OCI-LY7 (cell line): ENCODE data around the gene FBXO31. TPM values are rescaled to one million over a fixed set of nuclear protein-coding genes. Genes with fewer than 3 reads are reported as not detected.

ENCODE experiments used
- BruUV-seq: library from RNA; stranded (reverse); fragments of 400-500 nt; replicated peaks from 2 replicates; lab custom pipeline; 2021; lab: Mats Ljungman, UMichigan
- CTCF ChIA-PET: fragments of 300-600 bp; sonication (Branson Sonifier 250); formaldehyde crosslinking; loops from one replicate; lab custom pipeline; 2022; ENCODE audit warnings: antibody characterized with exemption; ENCODE audit not compliant: unreplicated experiment; lab: Charles Lee
- POLR2A ChIA-PET: fragments of 300-600 bp; sonication (Branson Sonifier 250); formaldehyde crosslinking; loops from one replicate; lab custom pipeline; 2022; ENCODE audit warnings: antibody characterized with exemption; lab: Charles Lee
- DNase-seq: peaks from one replicate; pipeline ENCODE4 v3.0.0-alpha.2; 2015; ENCODE audit warnings: low spot score
- H2AFZ ChIP-seq: fragments of 200-600 bp; sonication (generic), shearing (Covaris generic); 2 replicates; pipeline ENCODE4 v1.6.1; 2014; ENCODE audit warnings: mild to moderate bottlenecking, antibody characterized with exemption, low read length, moderate library complexity
- H3K27ac ChIP-seq: fragments of 200-600 bp; sonication (generic); 2 replicates; pipeline ENCODE4 v1.5.1; 2014; ENCODE audit warnings: mixed run types, low read depth, mild to moderate bottlenecking, moderate library complexity, low read length, inconsistent platforms; ENCODE audit not compliant: poor library complexity, severe bottlenecking
- H3K36me3 ChIP-seq: fragments of 200-600 bp; sonication (generic); 2 replicates; pipeline ENCODE4 v1.6.1; 2014; ENCODE audit warnings: mild to moderate bottlenecking, antibody characterized with exemption, low read length, moderate library complexity, mixed read lengths; ENCODE audit not compliant: insufficient read depth
- H3K4me1 ChIP-seq: fragments of 200-600 bp; sonication (generic); 2 replicates; pipeline ENCODE4 v1.5.1; 2014; ENCODE audit warnings: mild to moderate bottlenecking, low read length; ENCODE audit not compliant: insufficient read depth, poor library complexity, severe bottlenecking
- H3K4me2 ChIP-seq: fragments of 200-600 bp; sonication (generic); 2 replicates; pipeline ENCODE4 v1.6.1; 2014; ENCODE audit warnings: mild to moderate bottlenecking, low read length
- H3K4me3 ChIP-seq: fragments of 200-600 bp; sonication (generic); 2 replicates; pipeline ENCODE4 v1.5.1; 2014; ENCODE audit warnings: mild to moderate bottlenecking, low read depth, low read length; ENCODE audit not compliant: poor library complexity, severe bottlenecking
- H3K79me2 ChIP-seq: fragments of 200-600 bp; sonication (generic); 2 replicates; pipeline ENCODE4 v1.6.1; 2016; ENCODE audit warnings: low read depth, mild to moderate bottlenecking, low read length, moderate library complexity, mixed read lengths; ENCODE audit not compliant: insufficient read depth
- H3K9me2 ChIP-seq: fragments of 200-600 bp; sonication (generic); 2 replicates; pipeline ENCODE4 v1.6.1; 2016; ENCODE audit warnings: mild to moderate bottlenecking, low read length, mixed read lengths; ENCODE audit not compliant: insufficient read depth
- H3K9me3 ChIP-seq: fragments of 200-600 bp; sonication (generic); 2 replicates; pipeline ENCODE4 v1.6.1; 2014; ENCODE audit warnings: mild to moderate bottlenecking, mixed run types, low read length, mixed read lengths
- H4K20me1 ChIP-seq: fragments of 200-600 bp; sonication (generic); 2 replicates; pipeline ENCODE4 v1.6.1; 2014; ENCODE audit warnings: mild to moderate bottlenecking, antibody characterized with exemption, low read length, moderate library complexity, mixed read lengths; ENCODE audit not compliant: insufficient read depth
- CTCF ChIP-seq: fragments of 200-600 bp; sonication (generic); conservative IDR thresholded peaks from 2 replicates; pipeline ENCODE4 v1.5.1; 2014; ENCODE audit warnings: mild to moderate bottlenecking, antibody characterized with exemption, low read length, moderate library complexity, mixed read lengths
- EZH2phosphoT487 ChIP-seq: fragments of 200-600 bp; sonication (generic); IDR thresholded peaks from 2 replicates; pipeline ENCODE4 v1.6.1; 2018; ENCODE audit warnings: low read depth, borderline replicate concordance, mild to moderate bottlenecking, mixed run types, antibody characterized with exemption, low read length, moderate library complexity, mixed read lengths
- intact Hi-C: fragments of 100-400 bp; cut with micrococcal nuclease; formaldehyde crosslinking; loops from one replicate; pipeline ENCODE4 v1.10.0; 2022; ENCODE audit not compliant: unreplicated experiment
- total RNA-seq, 2 experiments: library from RNA; depleted of rRNA in 1 of 2; stranded (reverse); fragments of >200 nt in 1 of 2; shearing (Covaris generic) in 1 of 2; gene quantifications; 2 replicates each; pipeline ENCODE4 v1.2.3, GENCODE V29; 2014 to 2022

FBXO31 gene
- total RNA-seq, 2 experiments from 2014 or later, result 26.0 to 32.4 TPM

DNA sequence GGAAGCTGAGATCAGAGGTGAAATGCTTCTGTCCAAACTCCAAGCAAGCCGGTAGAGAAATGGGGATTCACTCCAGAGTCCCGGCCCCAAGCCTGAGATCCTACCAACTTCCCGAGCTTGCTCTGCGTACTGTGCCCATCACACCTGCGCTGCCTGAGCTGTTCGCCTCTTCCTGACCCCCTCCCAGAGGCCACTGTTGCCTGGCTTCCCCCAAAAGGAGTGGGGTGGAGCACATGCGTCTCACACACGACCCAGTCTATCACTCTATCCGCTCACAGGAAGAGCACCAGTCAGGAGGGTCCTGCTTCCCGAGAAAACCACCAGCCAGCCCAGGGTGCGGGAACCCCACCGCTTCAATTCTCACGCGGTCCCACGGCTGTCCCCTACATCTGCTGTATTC, 52.9 kb downstream of the FBXO31 start:
- Histone ChIP-seq H3K36me3 (peaks cover 39% of the 10 kb centered on the region), H2AFZ (no peak overlapping the region), H3K9me3 (no peaks in the 10 kb centered on the region), H3K4me3 (no peak overlapping the region), H4K20me1 (no peaks in the 10 kb centered on the region), H3K27ac (no peak overlapping the region), H3K4me1 (peaks cover 10% of the 10 kb centered on the region), H3K4me2 (no peak overlapping the region), H3K79me2 (no peaks in the 10 kb centered on the region), H3K9me2 (no peaks in the 10 kb centered on the region)
- DNase-seq, result no peak
- TF ChIP-seq EZH2phosphoT487, result no peak
- no peak for TF ChIP-seq CTCF
- ChIA-PET POLR2A (no interaction called here), CTCF (no interaction called here)
- intact Hi-C loops, result no loop called here
- BruUV-seq, result no TSS peak

GRCh38 chr16:87330257-87330624, 53.3 kb downstream of the FBXO31 start:
- POLR2A ChIA-PET, result no interaction called here
- peaks cover 39% of the 10 kb centered on the region for H3K36me3 ChIP-seq
- H3K9me3 ChIP-seq, result no peaks in the 10 kb centered on the region
- no TSS peak for BruUV-seq
- no peaks in the 10 kb centered on the region for H4K20me1 ChIP-seq
- H3K4me1 ChIP-seq, result peaks cover 10% of the 10 kb centered on the region
- CTCF ChIA-PET, result no interaction called here
- no peaks in the 10 kb centered on the region for H3K79me2 ChIP-seq
- H3K4me3 ChIP-seq, result no peak overlapping the region
- no peak for DNase-seq
- H3K27ac ChIP-seq, result no peak overlapping the region
- no peak overlapping the region for H3K4me2 ChIP-seq
- no peak overlapping the region for H2AFZ ChIP-seq
- H3K9me2 ChIP-seq, result no peaks in the 10 kb centered on the region
- TF ChIP-seq CTCF, result no peak
- no peak for TF ChIP-seq EZH2phosphoT487
- intact Hi-C loops, result no loop called here

GRCh38 chr16:87329436-87330256, 53.9 kb downstream of the FBXO31 start:
- POLR2A ChIA-PET, result no interaction called here
- no TSS peak for BruUV-seq

More at GRCh38 chr16:87329436-87330256, 53.9 kb downstream of the FBXO31 start:
- H3K4me2 ChIP-seq, result no peak overlapping the region
- H3K4me1 ChIP-seq, result peaks cover 10% of the 10 kb centered on the region
- no peak for DNase-seq
- H3K9me3 ChIP-seq, result no peaks in the 10 kb centered on the region
- H2AFZ ChIP-seq, result no peak overlapping the region
- TF ChIP-seq EZH2phosphoT487 (no peak), CTCF (no peak)
- no peak overlapping the region for H3K27ac ChIP-seq
- H3K79me2 ChIP-seq, result no peaks in the 10 kb centered on the region
- H3K36me3 ChIP-seq, result peaks cover 35% of the 10 kb centered on the region
- no peaks in the 10 kb centered on the region for H4K20me1 ChIP-seq
- no peak overlapping the region for H3K4me3 ChIP-seq
- CTCF ChIA-PET, result no interaction called here
- intact Hi-C loops, result no loop called here
- H3K9me2 ChIP-seq, result no peaks in the 10 kb centered on the region
